ENCODE data around the gene KLF5. TPM values are rescaled to one million over a fixed set of nuclear protein-coding genes. Genes with fewer than 3 reads are reported as not detected.

KLF5 gene
- total and polyA plus RNA-seq, 10 of the 15 experiments (the other 5 are each of a cell fraction or from before 2014, with no cell fraction given), result 0.43 to 5.2 (median 1.0) TPM

DNA sequence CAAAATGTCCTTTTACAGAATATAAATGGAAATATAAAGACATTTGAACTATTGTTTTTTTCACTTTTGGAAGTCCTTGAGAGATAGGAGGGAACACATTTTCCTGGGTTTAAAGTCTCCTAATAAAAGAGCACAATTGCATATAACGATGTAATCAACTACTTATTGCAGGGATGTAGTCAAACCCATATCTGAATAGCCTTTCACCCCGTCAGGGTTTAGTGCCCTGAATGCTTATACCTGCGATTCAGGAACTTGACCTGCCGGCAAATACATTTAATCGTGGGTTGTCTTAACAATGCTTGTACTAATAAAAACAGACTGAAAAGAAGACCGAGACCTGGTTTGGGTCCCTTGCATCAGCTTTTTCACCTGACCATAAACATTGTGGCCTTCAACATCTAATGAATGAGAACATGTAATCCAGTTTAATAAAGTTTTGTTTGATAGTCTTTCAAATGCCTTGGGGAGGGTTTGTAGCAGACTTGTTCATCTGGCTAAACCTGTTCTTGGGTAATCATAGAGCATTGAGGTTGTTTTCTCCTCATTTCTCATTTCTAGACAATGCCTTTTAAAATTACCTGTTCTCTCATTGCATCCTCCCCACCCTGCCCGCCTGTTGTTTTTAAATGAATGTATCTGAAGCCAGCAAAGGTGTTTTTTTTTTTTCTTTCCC is 7.0 kb downstream of the KLF5 start:
- H3K79me2 ChIP-seq (ENCODE audit: control insufficient read depth, insufficient read depth, low read length), result no peaks in the 10 kb centered on the region
- WGBS (ENCODE audit: insufficient coverage, insufficient replicate concordance, low lambda C conversion rate, missing lambda C conversion rate), result 81% methylated on average over 7 of the region's 7 CpGs
- BruUV-seq (replicated peaks), result no TSS peak
- intact Hi-C loops (cut with micrococcal nuclease; ENCODE audit: unreplicated experiment) (no loop called here), in situ Hi-C loops (cut with MboI) (no loop called here)
- TF ChIP-seq, protein P1, sequence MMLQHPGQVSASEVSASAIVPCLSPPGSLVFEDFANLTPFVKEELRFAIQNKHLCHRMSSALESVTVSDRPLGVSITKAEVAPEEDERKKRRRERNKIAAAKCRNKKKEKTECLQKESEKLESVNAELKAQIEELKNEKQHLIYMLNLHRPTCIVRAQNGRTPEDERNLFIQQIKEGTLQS (IDR thresholded peaks at IDR 0.05; ENCODE audit: borderline replicate concordance, extremely low read depth, low read depth, low read length), result no peak
- TF ChIP-seq HDGF (IDR thresholded peaks at IDR 0.05) (no peak), SIN3A (IDR thresholded peaks at IDR 0.05; ENCODE audit: low read depth, low read length) (no peak), FOXK2 (IDR thresholded peaks at IDR 0.05) (no peak), BCL11A (IDR thresholded peaks at IDR 0.05; ENCODE audit: low read depth, low read length) (no peak), MEF2B (IDR thresholded peaks at IDR 0.05; ENCODE audit: partially characterized antibody, poor library complexity, severe bottlenecking) (no peak), FOS (IDR thresholded peaks at IDR 0.05; ENCODE audit: borderline replicate concordance, extremely low read depth, insufficient read length) (no peak), POLR2A (IDR thresholded peaks at IDR 0.05; ENCODE audit: low read depth, low read length) (no peak)
- TF ChIP-seq, protein P2, sequence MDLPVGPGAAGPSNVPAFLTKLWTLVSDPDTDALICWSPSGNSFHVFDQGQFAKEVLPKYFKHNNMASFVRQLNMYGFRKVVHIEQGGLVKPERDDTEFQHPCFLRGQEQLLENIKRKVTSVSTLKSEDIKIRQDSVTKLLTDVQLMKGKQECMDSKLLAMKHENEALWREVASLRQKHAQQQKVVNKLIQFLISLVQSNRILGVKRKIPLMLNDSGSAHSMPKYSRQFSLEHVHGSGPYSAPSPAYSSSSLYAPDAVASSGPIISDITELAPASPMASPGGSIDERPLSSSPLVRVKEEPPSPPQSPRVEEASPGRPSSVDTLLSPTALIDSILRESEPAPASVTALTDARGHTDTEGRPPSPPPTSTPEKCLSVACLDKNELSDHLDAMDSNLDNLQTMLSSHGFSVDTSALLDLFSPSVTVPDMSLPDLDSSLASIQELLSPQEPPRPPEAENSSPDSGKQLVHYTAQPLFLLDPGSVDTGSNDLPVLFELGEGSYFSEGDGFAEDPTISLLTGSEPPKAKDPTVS (IDR thresholded peaks at IDR 0.05; ENCODE audit: low read depth, low read length), result no peak
- TF ChIP-seq, protein P3, sequence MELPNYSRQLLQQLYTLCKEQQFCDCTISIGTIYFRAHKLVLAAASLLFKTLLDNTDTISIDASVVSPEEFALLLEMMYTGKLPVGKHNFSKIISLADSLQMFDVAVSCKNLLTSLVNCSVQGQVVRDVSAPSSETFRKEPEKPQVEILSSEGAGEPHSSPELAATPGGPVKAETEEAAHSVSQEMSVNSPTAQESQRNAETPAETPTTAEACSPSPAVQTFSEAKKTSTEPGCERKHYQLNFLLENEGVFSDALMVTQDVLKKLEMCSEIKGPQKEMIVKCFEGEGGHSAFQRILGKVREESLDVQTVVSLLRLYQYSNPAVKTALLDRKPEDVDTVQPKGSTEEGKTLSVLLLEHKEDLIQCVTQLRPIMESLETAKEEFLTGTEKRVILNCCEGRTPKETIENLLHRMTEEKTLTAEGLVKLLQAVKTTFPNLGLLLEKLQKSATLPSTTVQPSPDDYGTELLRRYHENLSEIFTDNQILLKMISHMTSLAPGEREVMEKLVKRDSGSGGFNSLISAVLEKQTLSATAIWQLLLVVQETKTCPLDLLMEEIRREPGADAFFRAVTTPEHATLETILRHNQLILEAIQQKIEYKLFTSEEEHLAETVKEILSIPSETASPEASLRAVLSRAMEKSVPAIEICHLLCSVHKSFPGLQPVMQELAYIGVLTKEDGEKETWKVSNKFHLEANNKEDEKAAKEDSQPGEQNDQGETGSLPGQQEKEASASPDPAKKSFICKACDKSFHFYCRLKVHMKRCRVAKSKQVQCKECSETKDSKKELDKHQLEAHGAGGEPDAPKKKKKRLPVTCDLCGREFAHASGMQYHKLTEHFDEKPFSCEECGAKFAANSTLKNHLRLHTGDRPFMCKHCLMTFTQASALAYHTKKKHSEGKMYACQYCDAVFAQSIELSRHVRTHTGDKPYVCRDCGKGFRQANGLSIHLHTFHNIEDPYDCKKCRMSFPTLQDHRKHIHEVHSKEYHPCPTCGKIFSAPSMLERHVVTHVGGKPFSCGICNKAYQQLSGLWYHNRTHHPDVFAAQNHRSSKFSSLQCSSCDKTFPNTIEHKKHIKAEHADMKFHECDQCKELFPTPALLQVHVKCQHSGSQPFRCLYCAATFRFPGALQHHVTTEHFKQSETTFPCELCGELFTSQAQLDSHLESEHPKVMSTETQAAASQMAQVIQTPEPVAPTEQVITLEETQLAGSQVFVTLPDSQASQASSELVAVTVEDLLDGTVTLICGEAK (IDR thresholded peaks at IDR 0.05; ENCODE audit: borderline replicate concordance), result no peak
- TF ChIP-seq, protein P4, sequence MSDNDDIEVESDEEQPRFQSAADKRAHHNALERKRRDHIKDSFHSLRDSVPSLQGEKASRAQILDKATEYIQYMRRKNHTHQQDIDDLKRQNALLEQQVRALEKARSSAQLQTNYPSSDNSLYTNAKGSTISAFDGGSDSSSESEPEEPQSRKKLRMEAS (IDR thresholded peaks at IDR 0.05; ENCODE audit: low read depth, low read length), result no peak
- TF ChIP-seq, protein P5, sequence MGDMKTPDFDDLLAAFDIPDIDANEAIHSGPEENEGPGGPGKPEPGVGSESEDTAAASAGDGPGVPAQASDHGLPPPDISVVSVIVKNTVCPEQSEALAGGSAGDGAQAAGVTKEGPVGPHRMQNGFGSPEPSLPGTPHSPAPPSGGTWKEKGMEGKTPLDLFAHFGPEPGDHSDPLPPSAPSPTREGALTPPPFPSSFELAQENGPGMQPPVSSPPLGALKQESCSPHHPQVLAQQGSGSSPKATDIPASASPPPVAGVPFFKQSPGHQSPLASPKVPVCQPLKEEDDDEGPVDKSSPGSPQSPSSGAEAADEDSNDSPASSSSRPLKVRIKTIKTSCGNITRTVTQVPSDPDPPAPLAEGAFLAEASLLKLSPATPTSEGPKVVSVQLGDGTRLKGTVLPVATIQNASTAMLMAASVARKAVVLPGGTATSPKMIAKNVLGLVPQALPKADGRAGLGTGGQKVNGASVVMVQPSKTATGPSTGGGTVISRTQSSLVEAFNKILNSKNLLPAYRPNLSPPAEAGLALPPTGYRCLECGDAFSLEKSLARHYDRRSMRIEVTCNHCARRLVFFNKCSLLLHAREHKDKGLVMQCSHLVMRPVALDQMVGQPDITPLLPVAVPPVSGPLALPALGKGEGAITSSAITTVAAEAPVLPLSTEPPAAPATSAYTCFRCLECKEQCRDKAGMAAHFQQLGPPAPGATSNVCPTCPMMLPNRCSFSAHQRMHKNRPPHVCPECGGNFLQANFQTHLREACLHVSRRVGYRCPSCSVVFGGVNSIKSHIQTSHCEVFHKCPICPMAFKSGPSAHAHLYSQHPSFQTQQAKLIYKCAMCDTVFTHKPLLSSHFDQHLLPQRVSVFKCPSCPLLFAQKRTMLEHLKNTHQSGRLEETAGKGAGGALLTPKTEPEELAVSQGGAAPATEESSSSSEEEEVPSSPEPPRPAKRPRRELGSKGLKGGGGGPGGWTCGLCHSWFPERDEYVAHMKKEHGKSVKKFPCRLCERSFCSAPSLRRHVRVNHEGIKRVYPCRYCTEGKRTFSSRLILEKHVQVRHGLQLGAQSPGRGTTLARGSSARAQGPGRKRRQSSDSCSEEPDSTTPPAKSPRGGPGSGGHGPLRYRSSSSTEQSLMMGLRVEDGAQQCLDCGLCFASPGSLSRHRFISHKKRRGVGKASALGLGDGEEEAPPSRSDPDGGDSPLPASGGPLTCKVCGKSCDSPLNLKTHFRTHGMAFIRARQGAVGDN (IDR thresholded peaks at IDR 0.05), result no peak
- H3K27ac ChIP-seq (ENCODE audit: control insufficient read depth, insufficient read depth), result no peak overlapping the region
- H3K27me3 ChIP-seq (replicated peaks in 1 of 2; ENCODE audit: control insufficient read depth in 2 of 2, insufficient read depth in 2 of 2, low read length in 1 of 2), result peaks cover 0 to under 1% of the 10 kb centered on the region in 2 experiments; a peak in 2 of 4 replicates
- ChIA-PET POLR2A (no interaction called here), CTCF (no interaction called here), RAD21 (ENCODE audit: unreplicated experiment) (no interaction called here), SMC1A (ENCODE audit: uncharacterized antibody, unreplicated experiment) (no interaction called here)
- no peak overlapping the region for H3K4me2 ChIP-seq (ENCODE audit: control insufficient read depth, insufficient read depth)
- no peaks in the 10 kb centered on the region for H3K4me1 ChIP-seq (ENCODE audit: control insufficient read depth, insufficient read depth, low read length)
- H3K36me3 ChIP-seq (ENCODE audit: control insufficient read depth in 2 of 2, insufficient read depth in 2 of 2, low read length in 1 of 2), result no peaks in the 10 kb centered on the region
- H2AFZ ChIP-seq (ENCODE audit: control insufficient read depth, low read depth, low read length), result no peak overlapping the region
- DNase-seq (ENCODE audit: low read depth, low spot score), result no peak
- no peak for FAIRE-seq
- no peaks in the 10 kb centered on the region for H3K9me3 ChIP-seq (replicated peaks; ENCODE audit: control insufficient read depth, insufficient read depth, low read length)
- ATAC-seq, result no peak
- H3K9ac ChIP-seq (ENCODE audit: control insufficient read depth, insufficient read depth, low read length), result no peak overlapping the region
- H4K20me1 ChIP-seq (ENCODE audit: control insufficient read depth, insufficient read depth), result no peaks in the 10 kb centered on the region
- no peak overlapping the region for H3K4me3 ChIP-seq

Data from GM12878 (cell line).